ENCODE results near the gene RPN1. TPM values are rescaled to one million over a fixed set of nuclear protein-coding genes. Genes with fewer than 3 reads are reported as not detected.

Gene RPN1
- total RNA-seq, 2 experiments from 2014 or later: 123 to 149 TPM

GRCh38 chr3:128585974-128586373 is 64.6 kb downstream of the RPN1 start:
- CTCF ChIA-PET (ENCODE audit: unreplicated experiment): no interaction called here
- no peaks in the 10 kb centered on the region for H3K4me1 ChIP-seq (ENCODE audit: insufficient read depth, low read length, poor library complexity, severe bottlenecking)
- H3K79me2 ChIP-seq (ENCODE audit: insufficient read depth, low read depth, low read length): no peaks in the 10 kb centered on the region
- H3K36me3 ChIP-seq (ENCODE audit: insufficient read depth, low read length): no peaks in the 10 kb centered on the region
- no peak overlapping the region for H3K4me2 ChIP-seq (ENCODE audit: low read length)
- H2AFZ ChIP-seq (ENCODE audit: low read length): no peak overlapping the region
- POLR2A ChIA-PET: interaction anchor here (0.7 kb wide), 1 partner anchor 939 kb away, joined by 3 read pairs; no protein-coding TSS in a partner anchor
- TF ChIP-seq EZH2phosphoT487 (IDR thresholded peaks at IDR 0.05; ENCODE audit: borderline replicate concordance, low read depth, low read length) (no peak), CTCF (conservative IDR thresholded peaks at IDR 0.05; ENCODE audit: low read length) (no peak)
- intact Hi-C loops (cut with micrococcal nuclease; ENCODE audit: unreplicated experiment): loop anchor here (5.0 kb wide), 1 partner anchor 69 kb away; no protein-coding TSS in a partner anchor
- no peaks in the 10 kb centered on the region for H3K9me3 ChIP-seq (ENCODE audit: low read length)
- no peak for DNase-seq (ENCODE audit: low spot score)
- no peak overlapping the region for H3K27ac ChIP-seq (ENCODE audit: low read depth, low read length, poor library complexity, severe bottlenecking)
- no peaks in the 10 kb centered on the region for H4K20me1 ChIP-seq (ENCODE audit: insufficient read depth, low read length)
- H3K4me3 ChIP-seq (ENCODE audit: low read depth, low read length, poor library complexity, severe bottlenecking): no peak overlapping the region
- no TSS peak for BruUV-seq (replicated peaks)
- H3K9me2 ChIP-seq (ENCODE audit: insufficient read depth, low read length): no peaks in the 10 kb centered on the region

GRCh38 chr3:128585189-128585588 is 65.4 kb downstream of the RPN1 start:
- ChIA-PET POLR2A (interaction anchor here (0.7 kb wide), 2 partner anchors 288 to 340 kb away, joined by 4 to 5 read pairs; no protein-coding TSS in a partner anchor), CTCF (ENCODE audit: unreplicated experiment) (no interaction called here)
- Histone ChIP-seq H3K4me1 (ENCODE audit: insufficient read depth, low read length, poor library complexity, severe bottlenecking) (no peaks in the 10 kb centered on the region), H3K4me2 (ENCODE audit: low read length) (no peak overlapping the region), H3K79me2 (ENCODE audit: insufficient read depth, low read depth, low read length) (no peaks in the 10 kb centered on the region), H3K36me3 (ENCODE audit: insufficient read depth, low read length) (no peaks in the 10 kb centered on the region), H2AFZ (ENCODE audit: low read length) (no peak overlapping the region), H3K9me3 (ENCODE audit: low read length) (no peaks in the 10 kb centered on the region), H4K20me1 (ENCODE audit: insufficient read depth, low read length) (no peaks in the 10 kb centered on the region), H3K27ac (ENCODE audit: low read depth, low read length, poor library complexity, severe bottlenecking) (no peak overlapping the region), H3K9me2 (ENCODE audit: insufficient read depth, low read length) (no peaks in the 10 kb centered on the region), H3K4me3 (ENCODE audit: low read depth, low read length, poor library complexity, severe bottlenecking) (no peak overlapping the region)
- no peak for DNase-seq (ENCODE audit: low spot score)
- TF ChIP-seq CTCF (conservative IDR thresholded peaks at IDR 0.05; ENCODE audit: low read length) (no peak), EZH2phosphoT487 (IDR thresholded peaks at IDR 0.05; ENCODE audit: borderline replicate concordance, low read depth, low read length) (no peak)
- intact Hi-C loops (cut with micrococcal nuclease; ENCODE audit: unreplicated experiment): loop anchor here (5.0 kb wide), 1 partner anchor 68 kb away; no protein-coding TSS in a partner anchor
- BruUV-seq (replicated peaks): no TSS peak

- TF ChIP-seq EZH2phosphoT487 (IDR thresholded peaks at IDR 0.05; ENCODE audit: borderline replicate concordance, low read depth, low read length) (no peak), CTCF (conservative IDR thresholded peaks at IDR 0.05; ENCODE audit: low read length) (peak; percentile 64)
- Histone ChIP-seq H3K27ac (ENCODE audit: low read depth, low read length, poor library complexity, severe bottlenecking) (no peak overlapping the region), H2AFZ (ENCODE audit: low read length) (no peak overlapping the region), H3K4me2 (ENCODE audit: low read length) (no peak overlapping the region), H3K9me3 (ENCODE audit: low read length) (0 out of 2 replicates have a peak, but pooled peaks cover 4% of the 10 kb centered on the region), H3K4me3 (ENCODE audit: low read depth, low read length, poor library complexity, severe bottlenecking) (no peak overlapping the region), H3K79me2 (ENCODE audit: insufficient read depth, low read depth, low read length) (no peaks in the 10 kb centered on the region), H3K9me2 (ENCODE audit: insufficient read depth, low read length) (no peaks in the 10 kb centered on the region), H3K4me1 (ENCODE audit: insufficient read depth, low read length, poor library complexity, severe bottlenecking) (no peaks in the 10 kb centered on the region), H3K36me3 (ENCODE audit: insufficient read depth, low read length) (no peaks in the 10 kb centered on the region), H4K20me1 (ENCODE audit: insufficient read depth, low read length) (no peaks in the 10 kb centered on the region)
- ChIA-PET POLR2A (no interaction called here), CTCF (ENCODE audit: unreplicated experiment) (interaction anchor here (0.5 kb wide), 1 partner anchor 210 kb away, joined by 4 read pairs; no protein-coding TSS in a partner anchor)
- no TSS peak for BruUV-seq (replicated peaks)
- intact Hi-C loops (cut with micrococcal nuclease; ENCODE audit: unreplicated experiment): loop anchor here (5.0 kb wide), 1 partner anchor 67 kb away; no protein-coding TSS in a partner anchor
- DNase-seq (ENCODE audit: low spot score): peak; percentile 38
These were observed 66.1 kb downstream of the RPN1 start for GRCh38 chr3:128584412-128585020.
